GM18508 (cell line): Measurements from ENCODE around the gene HAX1.

Experiments used
- ATAC-seq: cut with Tn5 transposase; IDR thresholded peaks from one replicate; pipeline ENCODE4 v1.9.1; 2021; ENCODE audit warnings: moderate number of reproducible peaks; ENCODE audit not compliant: insufficient read depth, unreplicated experiment

The HAX1 gene

DNA sequence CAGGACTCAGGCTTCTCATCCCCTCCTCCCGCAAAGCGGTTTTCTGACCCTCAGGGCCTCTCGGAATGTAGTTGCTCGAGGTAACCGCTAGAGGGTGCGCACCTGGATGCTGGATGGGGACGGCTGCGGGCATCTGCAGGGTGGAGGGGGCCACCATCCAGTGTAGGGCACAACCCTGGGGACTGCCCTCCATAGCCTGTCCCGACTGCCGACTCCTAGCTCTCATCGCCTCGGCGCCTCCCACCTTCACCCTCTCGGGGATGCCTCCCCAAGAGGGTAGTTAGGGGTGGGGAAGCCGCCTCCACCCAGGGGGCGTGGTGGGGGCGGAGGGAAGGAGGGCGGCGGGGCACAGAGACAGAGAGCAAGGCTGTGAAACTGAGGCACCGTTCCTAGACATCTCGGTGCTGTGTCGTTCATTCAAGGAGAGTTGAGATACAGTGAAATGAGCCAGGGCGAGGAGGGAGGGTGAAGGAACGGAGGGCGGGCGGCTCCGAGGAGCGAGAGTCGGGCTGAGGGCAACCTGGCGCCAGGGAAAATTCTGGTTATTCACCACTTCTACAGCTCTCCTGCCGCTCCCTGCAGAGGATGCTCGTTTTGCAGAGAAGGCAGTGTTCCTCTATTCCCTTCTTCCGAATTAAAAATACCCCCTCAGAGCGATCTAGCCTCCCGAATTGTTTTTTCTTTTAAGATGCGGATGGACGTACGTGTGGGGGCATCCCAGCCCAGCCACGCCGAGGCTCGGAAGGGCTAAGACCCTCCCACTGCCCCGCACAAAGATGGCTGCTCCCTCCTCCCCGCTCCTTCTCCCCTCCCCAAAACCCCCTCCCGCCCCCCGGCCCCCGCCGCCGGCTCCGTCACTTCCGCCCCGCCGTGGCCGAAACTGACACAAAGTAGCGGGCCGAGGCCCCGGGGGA lies 52.5 kb downstream of the HAX1 start, which contains the start of gene ATP8B2:
TSS of gene ATP8B2 (plus strand) at position 857 of the 914 bp plus-strand sequence. CDS start 2,617 bp downstream, outside the sequence.
- no peak for ATAC-seq
